ENCODE measurements around the gene ITGAD.

- no peak for TF ChIP-seq CTCF (IDR thresholded peaks at IDR 0.05)
- no peak for TF ChIP-seq POLR2A (IDR thresholded peaks at IDR 0.05)
- no peak for TF ChIP-seq POLR2AphosphoS5 (IDR thresholded peaks at IDR 0.05)
- TF ChIP-seq EP300 (IDR thresholded peaks at IDR 0.05), result no peak
Observed at GRCh38 chr16:31428638-31429247, 35.6 kb downstream of the ITGAD start.

All from suprapubic skin (tissue), 4 donors.